Umbilical cord (tissue), 2 donors: Measurements from ENCODE around the gene PCSK5. TPM values are rescaled to one million over a fixed set of nuclear protein-coding genes. Genes with fewer than 3 reads are reported as not detected.

Experiments used
- DNase-seq: peaks from one replicate; pipeline ENCODE4 v3.0.0-alpha.2; 2015; ENCODE audit warnings: low spot score
- total RNA-seq: library from RNA; depleted of rRNA; stranded (reverse); fragments of >200 nt; gene quantifications from one replicate; pipeline ENCODE4 v1.2.3, GENCODE V29; 2014; ENCODE audit warnings: low replicate concordance; ENCODE audit not compliant: insufficient read depth

PCSK5 gene
- total RNA-seq, 1 donor from 2014 or later: 15.9 TPM

DNA sequence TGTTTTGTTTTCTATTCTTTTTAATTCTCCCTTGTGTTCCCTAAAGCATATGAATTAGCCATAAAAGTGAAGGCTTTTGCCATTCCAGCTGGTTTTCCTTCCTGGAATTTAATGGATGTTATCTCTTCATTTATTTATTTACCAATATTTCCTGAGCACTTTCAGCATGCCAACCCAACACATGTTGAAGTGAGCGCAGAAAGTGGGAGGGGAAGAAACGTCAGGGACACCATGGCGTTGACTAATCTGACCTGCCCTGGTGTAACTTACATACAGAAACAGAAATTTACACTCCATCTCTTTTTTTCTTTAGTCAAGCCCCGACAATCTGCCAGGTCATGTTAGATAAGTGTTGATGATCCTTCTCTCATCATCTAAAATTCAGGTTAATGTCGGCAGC is 247.5 kb downstream of the PCSK5 start:
- DNase-seq: no peak

DNA sequence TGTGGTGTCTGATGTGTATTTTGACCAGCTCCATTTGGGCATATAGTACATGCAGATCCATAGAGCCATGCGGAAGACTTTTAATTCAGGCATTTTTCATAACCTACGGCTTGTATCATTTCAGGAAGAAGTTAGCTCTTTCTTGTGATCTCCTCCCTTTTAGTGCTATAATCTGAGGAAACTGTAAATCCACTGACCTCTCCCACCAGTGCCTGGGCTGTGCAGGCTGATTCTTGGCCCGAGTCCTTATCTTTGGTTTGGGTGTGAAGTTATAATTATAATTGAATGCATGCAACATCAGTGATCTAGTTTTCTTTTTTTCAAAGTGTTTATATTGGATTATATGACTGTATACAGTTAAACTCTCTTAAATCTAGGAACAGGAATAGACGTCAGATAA is 247.9 kb downstream of the PCSK5 start:
- no peak for DNase-seq

DNA sequence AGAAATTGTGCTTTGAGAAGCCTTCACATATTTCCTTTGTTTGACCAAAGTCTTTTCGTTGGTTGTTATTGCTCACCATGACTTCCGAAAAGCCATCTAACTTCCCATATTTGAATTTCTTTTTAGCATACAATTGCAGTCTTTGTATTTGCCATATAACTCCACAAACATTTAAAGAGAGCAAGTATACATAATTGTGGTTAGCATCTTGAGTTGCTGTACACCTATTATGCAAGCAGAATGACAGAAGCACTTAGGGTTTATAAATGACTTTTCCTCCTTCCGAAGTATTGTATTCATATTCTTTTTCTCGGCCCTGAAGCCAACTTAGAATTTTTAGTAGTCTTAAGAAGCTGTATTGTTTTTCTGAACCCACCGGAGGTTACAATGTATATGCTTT is 253.4 kb downstream of the PCSK5 start:
- DNase-seq: no peak

DNA sequence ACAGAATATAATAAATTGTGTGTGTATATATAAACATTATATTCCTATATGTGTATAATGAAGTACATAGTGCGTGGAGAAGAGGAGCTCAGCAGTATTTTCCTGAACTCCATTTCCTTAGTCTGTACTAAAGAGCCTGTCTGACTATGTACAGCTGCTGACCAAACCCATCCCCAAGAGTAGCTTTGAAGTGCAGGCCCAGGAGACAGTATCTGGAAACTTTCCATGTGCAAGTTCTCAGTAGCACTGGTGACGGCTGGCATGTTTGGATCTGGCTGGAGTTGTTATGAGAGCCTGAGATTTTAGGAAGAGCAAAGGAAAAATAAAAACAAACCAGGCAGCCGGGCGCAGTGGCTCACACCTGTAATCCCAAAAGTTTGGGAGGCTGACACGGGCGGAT is 259.5 kb downstream of the PCSK5 start:
- peak; percentile 60 for DNase-seq

DNA sequence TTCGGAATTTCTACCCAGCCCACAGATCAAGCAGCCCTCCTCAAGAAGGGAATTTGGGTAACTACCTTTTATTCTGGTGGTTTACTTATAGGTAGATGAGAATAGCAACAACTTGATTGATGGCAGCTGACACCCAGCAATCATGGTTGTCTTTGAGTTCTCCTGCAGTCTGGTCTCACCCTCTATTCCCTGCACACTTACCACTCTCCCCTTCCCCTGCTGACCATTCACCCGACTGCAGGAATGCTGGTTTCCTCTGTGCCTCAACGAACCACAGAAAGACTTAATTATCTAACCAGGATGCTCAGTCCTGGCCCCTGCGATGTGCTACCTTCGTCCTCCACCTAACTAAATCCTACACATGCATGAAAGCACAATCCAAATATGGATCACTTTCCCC is 260.8 kb downstream of the PCSK5 start:
- DNase-seq: no peak

DNA sequence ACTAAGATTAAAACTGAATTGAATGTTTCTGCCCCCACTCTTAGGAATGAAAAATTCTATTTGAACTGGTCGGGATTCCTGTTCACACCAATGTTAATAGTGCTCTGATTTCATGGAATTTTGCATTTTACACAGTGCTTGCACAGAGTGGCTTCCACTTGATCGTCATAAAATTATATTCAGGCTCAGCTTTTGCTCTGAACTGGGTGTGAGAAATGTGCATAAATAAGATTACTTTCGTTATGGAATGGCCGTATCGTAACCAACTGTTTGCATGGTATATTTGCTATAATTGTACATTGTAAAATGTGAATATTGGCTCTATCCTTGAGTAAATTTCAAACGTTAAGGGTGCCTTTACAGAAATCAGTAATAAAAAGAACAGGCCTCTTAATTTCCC is 262.9 kb downstream of the PCSK5 start:
- no peak for DNase-seq

DNA sequence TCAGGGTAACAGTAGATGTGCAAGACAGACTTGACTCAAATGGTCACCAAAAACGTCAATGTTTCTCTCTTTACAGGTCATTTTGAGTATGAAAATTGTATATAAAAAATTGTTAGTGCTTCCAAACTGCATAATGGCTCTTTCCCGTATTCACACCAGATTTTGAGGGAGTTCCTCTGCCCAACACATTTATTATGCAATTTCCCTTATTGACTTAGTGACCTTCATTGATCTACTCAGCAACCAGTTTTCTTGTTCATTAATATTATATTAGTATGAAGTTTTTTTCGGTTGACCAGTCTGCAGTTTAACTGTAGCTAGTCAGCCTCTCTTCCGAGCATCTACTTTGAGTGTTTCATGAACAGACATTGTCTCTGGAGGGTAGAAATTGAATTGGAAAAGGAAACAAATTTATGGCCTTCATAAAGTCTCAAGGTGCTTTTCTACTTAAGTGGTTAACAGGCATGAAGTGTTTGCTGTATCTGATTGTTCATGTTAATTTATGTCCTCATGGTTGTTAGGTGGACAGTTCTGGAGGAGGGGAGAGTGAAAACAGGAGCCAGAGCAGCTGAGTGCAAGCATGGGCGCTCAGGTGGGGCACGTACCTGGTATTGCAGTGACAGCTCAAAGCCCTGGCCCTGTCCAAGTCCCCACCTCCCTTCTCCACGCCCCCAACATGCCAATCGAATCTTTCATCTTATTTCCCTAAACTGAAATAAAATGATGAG is 263.6 kb downstream of the PCSK5 start:
- DNase-seq: no peak

DNA sequence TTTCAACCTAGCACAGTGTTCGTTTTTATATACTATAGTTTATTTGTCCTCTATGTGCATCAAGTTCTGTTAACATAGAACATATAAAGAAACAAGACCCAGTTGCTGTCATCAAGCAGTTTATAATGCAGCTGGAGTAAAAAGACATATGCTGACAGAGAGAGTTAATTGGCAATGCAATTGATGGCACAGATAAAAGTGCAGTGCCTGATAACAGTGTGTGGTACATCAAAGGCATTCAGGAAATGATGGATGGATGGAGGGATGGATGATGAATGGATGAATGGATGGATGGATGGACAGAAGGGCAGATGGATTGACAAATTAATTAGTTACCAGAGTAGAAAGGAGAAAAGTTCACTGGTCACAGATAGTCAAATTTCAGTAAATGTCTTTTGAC is 264.9 kb downstream of the PCSK5 start:
- DNase-seq: no peak

DNA sequence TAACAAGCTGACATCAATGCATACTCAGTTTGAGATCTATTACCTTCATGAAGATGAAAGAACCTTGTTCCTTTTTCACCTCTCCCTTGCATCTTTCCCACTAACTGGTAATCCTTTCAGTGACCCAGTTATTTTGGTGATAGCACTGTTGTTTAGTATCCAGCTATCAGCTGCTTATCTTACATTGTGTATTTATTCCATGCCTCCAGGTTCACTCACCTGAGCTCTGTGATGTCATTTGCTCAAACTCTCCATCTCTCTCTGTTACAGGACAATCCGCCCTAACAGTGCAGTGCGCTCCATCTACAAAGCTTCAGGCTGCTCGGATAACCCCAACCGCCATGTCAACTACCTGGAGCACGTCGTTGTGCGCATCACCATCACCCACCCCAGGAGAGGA is 268.2 kb downstream of the PCSK5 start:
- DNase-seq: no peak

DNA sequence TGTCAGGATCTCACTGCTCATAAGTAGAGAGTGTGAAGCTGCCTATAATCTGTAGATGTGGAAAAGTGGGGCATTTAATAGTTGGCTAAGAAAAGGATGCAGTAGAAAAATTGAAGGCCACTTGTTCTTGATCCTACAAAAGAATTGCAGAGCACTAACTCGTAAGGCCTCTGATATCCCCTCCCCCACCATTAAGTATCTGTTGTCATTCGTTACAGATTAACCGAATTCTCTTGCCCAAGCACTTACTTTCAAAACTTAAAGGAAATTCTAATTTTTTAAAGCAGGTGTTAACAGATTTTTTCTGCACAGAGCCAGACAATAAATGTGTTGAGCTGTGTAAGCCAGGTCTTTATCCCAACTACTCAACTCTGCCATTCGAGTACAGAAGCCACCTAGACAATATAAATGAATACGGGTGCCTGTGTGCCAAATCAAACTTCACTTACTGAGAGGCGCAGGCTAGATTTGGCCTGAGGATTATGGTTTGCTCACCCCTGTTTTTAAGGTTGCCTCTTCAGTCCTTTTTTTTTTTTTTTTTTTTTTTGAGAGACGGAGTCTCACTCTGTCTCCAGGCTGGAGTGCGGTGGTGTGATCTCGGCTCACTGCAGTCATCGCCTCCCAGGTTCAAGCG is 268.9 kb downstream of the PCSK5 start:
- DNase-seq: no peak

DNA sequence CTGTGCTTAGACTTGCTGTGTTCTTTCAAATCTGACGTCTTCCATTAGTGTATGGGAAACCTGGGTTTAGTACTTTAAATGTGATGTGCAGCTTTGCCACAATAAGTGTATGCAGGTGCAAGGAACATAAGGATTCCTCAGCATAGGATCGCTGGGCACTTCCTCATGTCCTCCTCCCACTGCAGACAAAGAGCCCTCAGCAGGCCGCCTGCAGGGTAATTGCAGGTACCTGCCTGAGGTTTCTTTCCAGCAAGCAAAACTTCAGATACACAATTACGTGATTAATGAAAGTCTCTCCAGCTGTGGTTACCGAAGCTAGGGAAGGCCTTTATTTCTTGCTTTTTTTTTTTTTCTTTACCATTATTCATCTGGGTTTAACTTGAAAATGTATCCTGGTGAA is 270.6 kb downstream of the PCSK5 start:
- DNase-seq: no peak

DNA sequence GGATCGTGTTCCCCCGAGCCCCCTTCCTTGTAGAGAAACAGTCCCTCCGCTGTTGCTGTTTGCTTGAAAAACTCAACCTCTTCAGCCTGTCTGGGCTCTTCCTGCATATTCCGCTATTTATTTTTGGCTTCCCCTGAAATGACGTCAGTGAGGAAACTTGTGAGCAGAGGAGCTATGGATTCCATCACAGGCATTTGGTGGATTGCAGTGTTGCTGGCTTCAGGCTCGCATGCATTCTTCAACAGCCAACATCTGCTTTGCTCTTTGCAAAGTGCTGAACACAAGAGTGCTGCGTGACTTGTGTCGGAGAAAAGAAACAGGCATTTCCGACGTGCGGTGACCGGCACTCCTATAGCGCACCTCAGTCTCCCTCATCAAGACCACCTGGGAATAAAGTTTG is 271.1 kb downstream of the PCSK5 start:
- DNase-seq: peak; percentile 96

DNA sequence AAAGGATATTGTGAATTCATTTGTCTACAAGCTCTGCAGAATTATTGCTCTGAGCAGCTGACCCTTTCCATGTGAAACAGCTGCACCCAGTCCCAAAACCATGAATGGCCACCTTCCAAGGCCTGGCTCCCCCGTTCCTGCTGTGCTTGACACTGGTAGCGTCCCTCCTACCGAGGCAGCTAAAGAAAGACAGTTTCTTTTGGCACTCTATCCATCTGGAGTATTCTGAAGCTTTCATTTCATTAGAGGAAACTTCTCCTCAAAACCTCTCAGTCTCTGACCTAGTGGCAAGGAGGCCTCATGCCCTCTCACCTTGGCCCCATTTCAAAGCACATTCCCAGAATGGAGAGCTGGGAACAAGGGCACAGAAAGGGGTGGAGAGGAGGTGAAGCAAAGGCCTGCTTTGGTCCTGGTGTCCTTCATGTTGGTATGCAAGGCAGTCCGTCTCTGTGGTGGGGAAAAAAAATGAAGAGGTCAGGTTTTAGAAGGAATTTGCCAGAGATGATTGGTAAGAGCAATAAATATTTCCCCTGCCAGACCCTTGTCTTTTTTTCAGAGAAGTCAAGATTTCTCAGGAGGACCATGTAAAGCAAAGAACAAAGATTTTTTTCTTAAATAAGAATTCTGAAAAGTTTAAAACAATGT is 271.7 kb downstream of the PCSK5 start:
- peak; percentile 20 for DNase-seq

DNA sequence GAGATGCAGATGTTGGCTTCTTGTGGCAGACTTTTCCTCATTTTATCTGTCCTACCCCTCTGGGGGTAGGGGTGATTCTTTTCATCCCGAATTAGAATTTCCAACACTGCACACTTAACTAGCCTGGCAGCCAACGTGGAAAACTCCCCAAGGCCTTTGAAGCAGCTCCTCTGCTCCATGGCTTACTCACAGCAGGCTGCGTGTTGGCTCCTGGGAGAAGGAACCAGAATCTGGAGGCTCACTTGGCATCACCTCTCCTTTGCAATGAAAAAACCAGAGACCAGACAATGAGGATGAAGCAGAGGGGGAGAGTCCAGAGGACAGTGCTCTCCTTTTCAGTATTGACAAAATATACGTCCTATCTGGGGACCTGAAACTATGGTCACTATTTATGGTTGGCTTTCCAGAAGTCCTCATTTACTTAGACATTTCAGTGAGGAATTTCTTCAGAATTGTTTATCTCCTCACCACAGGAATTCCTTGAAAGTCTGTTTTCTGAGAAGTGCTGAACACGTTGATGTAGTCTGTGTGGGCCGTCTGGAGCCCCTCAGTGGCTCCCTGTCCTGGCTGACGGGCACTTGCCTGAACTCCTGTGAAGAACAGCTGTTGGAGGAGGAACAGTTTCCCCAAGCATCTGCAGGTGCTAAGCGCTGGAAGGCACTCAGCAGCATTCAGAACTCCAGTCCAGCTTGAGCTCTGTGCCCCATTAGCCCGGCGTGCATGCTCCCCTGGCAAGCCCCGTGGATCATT is 272.5 kb downstream of the PCSK5 start:
- DNase-seq: peak; percentile 41

DNA sequence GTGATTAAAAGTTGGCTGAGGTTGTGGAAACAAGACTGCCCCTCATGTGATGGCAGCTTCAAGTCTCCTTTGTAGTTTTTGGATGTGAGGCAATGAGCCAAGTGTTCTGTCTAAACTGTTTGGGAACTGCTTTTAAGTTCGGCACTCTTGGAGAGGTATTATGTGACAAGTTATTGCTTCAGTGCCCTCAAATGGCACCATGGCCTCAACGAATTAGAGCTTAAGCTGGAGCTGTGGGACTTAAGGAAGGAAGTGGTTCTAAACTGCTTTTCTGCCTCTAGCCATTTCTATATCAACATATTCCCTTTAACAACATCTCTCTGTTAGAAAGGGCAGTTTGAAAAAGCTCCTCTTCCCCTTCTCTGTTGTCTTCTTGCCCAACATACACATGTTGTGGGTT is 276.1 kb downstream of the PCSK5 start:
- DNase-seq: no peak

DNA sequence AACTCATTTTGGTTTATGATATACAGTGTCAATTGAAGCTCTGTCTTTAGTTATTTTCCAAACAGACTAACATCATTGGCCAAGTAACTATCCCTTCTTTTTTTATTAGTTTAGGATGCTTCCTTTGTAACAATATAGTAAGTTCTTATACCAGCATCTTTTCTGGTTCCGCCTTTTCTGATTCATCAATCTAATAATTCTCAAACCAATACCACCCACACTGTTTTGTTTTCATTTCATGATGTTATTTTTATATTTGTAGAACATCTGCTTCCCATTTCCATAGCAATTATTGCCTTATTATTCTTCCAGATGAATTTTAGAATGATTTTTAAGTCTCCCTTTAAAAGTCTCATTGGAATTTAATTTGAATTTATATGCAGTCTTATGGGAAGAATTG is 285.7 kb downstream of the PCSK5 start:
- DNase-seq: no peak

DNA sequence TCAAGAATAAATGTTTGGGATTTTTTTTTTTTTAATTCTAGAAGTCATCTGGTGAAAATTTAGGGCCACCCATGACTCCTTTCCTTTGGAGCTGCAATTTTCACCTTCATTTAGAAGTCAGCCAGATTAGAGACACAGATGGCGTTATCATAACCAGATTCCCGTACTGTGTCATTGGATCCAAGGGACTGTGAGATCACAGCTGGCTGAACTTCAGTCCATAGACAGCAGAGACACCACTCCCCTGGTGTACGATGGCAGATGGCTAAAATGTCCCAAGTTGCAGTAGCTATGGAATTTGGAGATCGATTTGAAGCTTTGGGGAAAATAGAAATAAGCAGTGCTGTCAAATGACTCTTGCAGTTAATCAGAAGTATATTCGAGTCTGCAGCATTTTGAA is 287.5 kb downstream of the PCSK5 start:
- DNase-seq: no peak

DNA sequence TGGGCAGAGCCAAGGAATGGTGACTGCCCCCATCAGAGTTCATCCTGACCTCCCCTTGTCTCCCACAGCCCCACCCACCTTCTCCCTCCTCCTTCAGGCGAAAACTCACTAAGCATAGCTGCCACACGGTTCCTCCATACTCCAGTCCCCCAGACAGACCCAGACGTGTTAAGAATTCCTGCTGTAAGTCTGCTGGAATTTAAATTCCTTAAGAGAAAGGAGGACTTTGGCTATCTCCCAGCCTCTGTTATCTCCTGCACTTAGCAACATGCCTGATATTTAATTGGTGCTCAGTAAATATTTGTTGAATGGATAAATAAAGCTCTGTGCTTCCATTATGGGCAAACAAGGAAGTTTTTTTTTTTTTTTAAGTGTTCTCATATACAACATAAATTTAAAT is 290.1 kb downstream of the PCSK5 start:
- DNase-seq: peak; percentile 45

DNA sequence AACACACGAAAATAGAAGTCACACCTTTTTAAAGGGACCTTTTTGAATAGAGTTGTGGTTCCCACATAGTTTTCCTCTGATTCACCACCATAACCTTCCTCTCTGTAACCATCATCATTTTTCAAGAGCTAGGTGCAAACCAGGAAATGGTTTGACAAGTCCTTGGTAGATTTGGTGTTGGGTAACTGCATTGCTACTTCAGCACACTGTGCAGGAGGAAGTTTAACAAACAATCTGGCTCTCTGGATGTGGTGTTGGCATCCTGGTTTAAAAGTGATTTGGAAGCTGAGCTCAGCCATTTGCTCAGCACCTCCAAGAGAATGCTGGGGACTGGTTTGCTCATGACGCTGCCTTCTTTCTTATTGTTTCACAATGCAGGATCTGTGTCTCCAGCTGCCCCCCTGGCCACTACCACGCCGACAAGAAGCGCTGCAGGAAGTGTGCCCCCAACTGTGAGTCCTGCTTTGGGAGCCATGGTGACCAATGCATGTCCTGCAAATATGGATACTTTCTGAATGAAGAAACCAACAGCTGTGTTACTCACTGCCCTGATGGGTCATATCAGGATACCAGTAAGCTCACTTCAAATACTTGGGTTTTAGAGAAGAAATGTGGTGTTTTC is 290.7 kb downstream of the PCSK5 start:
- DNase-seq: peak; percentile 25

DNA sequence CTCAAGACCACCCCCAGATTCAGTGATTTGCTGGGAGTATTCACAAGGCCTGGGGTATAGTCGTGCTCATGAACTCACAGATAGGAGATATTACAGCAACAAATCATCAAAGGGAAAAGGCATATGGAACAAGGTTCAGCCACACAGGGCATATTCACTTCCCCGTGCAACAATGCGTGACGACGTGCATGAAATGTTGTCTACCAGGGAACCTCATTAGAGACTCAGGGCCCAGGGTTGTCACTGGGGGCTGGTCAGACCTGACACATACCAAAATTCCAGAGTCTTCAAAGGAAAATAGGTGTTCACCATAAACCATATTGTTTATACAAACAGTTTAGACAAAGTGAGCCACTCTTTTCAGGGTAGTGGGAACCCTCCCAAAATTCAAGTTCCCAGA is 291.3 kb downstream of the PCSK5 start:
- no peak for DNase-seq

DNA sequence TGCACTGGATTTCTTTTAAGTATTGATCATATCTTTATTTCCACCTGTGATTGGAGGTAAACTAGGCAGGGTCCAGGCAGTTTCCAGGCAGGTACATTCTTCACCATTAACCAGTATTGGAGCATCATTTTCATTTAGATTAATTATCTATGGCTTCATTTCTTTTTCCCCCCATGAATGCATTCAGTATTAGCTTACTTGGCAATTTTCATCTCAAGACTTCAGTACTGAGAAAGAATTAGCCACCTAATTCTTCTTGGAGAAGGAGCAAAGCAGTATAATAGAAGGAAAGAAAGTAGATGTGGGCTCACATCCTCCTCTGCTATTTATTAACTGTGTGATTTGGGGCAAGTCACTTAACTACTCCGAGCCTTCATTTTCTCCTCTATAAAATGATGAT is 295.0 kb downstream of the PCSK5 start:
- DNase-seq: no peak

DNA sequence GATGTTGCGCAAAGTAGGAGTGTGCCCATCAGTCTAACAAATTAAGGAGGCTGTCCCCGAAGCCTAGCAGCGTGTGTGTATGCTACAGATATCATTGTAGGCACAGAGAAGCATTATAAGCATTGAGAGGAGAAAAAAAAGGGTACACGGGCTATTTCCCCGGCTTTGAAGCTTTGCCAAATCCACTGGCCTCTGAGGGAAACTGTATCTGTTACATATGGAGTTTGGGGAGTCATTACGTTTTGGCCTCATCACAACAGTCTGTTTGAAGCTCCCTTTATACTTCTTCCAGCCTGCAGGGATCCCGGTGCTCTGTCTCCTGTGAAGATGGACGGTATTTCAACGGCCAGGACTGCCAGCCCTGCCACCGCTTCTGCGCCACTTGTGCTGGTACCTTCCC is 297.8 kb downstream of the PCSK5 start:
- peak; percentile 3 for DNase-seq
